ENCODE results near the gene CNPY2. TPM values are rescaled to one million over a fixed set of nuclear protein-coding genes. Genes with fewer than 3 reads are reported as not detected.
"Not testable (repeated sequence)": the region's sequence is repeated elsewhere in the genome, so short reads cannot be mapped to it uniquely, and the experiment has no call there.

CNPY2 gene
- total RNA-seq, 4 donors from 2014 or later = 33.5 to 83.5 (median 67.3) TPM

GRCh38 chr12:56282579-56282978 is 33.2 kb downstream of the CNPY2 start:
- Histone ChIP-seq H3K4me3 (no peak overlapping the region), H3K4me1 (no peaks in the 10 kb centered on the region), H3K27me3 (no peaks in the 10 kb centered on the region), H3K36me3 (no peaks in the 10 kb centered on the region), H3K9me3 (no peaks in the 10 kb centered on the region), H3K27ac (no peak overlapping the region)
- DNase-seq = no peak
- TF ChIP-seq POLR2A (IDR thresholded peaks at IDR 0.05) (no peak), CTCF (IDR thresholded peaks at IDR 0.05) (no peak)
- intact Hi-C loops (cut with DNase I; ENCODE audit: low total_unique reads) = no loop called here

DNA sequence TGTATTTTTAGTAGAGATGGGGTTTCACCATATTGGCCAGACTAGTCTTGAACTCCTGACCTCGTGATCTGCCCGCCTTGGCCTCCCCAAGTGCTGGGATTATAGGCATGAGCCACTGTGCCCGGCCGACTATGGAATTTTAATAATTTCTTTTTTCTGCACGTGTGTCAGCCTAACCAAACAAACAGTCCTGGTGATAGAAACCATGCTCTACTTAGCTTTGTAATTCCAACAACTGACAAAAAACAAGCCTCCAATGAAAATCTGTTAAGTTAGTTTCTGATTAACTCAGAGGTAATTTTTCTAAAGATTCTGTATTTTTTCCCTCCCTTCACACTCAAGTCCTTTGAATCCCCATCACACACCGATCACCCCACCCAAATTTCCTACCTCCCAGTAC is 33.8 kb downstream of the CNPY2 start:
- Histone ChIP-seq H3K36me3 (no peaks in the 10 kb centered on the region), H3K4me3 (no peak overlapping the region), H3K27me3 (no peaks in the 10 kb centered on the region), H3K4me1 (no peaks in the 10 kb centered on the region), H3K9me3 (no peaks in the 10 kb centered on the region), H3K27ac (no peak overlapping the region)
- no peak for DNase-seq
- intact Hi-C loops (cut with DNase I; ENCODE audit: low total_unique reads) = no loop called here
- TF ChIP-seq CTCF (IDR thresholded peaks at IDR 0.05) (no peak), POLR2A (IDR thresholded peaks at IDR 0.05) (no peak)

DNA sequence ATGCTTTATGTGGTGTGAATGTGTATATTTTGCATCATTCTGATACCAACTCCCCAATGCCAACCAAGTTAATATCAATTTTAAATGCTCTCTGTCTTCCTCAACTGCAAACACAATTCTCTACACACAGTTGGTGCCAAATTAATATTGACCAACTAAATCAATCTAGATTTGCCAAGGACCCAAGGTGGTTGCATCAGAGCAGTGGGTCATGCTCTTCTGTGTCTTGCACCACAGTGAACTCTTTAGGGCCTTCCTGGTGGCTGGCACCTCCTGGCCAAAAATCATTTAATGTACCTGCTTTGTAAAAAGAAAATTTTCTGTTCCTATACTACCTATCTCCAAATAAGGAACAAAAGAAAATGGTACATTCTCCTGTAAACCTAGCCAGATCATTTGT is 34.9 kb downstream of the CNPY2 start:
- intact Hi-C loops (cut with DNase I; ENCODE audit: low total_unique reads) = no loop called here
- no peak for TF ChIP-seq CTCF (IDR thresholded peaks at IDR 0.05)
- TF ChIP-seq POLR2A (IDR thresholded peaks at IDR 0.05) = no peak
- no peak for DNase-seq
- Histone ChIP-seq H3K9me3 (no peaks in the 10 kb centered on the region), H3K4me3 (no peak overlapping the region), H3K27me3 (no peaks in the 10 kb centered on the region), H3K4me1 (no peaks in the 10 kb centered on the region), H3K36me3 (no peaks in the 10 kb centered on the region), H3K27ac (no peak overlapping the region)

- intact Hi-C loops (cut with DNase I; ENCODE audit: low total_unique reads) = no loop called here
- Histone ChIP-seq H3K4me3 (no peak overlapping the region), H3K27ac (no peak overlapping the region), H3K27me3 (no peaks in the 10 kb centered on the region), H3K36me3 (no peaks in the 10 kb centered on the region), H3K9me3 (no peaks in the 10 kb centered on the region), H3K4me1 (no peaks in the 10 kb centered on the region)
- DNase-seq = no peak
- TF ChIP-seq POLR2A (IDR thresholded peaks at IDR 0.05) (no peak), CTCF (IDR thresholded peaks at IDR 0.05) (no peak)
These were observed 36.9 kb downstream of the CNPY2 start for GRCh38 chr12:56278905-56279304.

DNA sequence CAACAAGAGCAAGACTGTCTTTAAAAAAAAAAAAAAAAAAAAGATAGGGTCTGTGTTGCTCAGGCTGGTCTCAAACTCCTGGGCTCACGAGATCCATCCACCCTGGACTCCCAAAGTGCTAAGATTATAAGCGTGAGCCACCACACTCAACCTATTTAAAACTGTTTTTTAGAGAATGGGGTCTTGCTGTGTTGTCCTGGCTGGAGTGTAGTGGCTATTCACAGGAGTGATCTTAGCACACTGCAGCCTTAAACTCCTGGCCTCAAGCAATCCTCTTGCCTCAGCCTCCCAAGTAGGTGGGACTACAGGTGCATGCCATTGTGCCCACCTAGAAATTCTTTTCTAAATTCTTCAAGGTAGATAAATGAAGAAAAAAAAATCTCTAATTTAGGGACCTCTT is 41.5 kb downstream of the CNPY2 start:
- Histone ChIP-seq H3K36me3 (no peaks in the 10 kb centered on the region), H3K9me3 (no peaks in the 10 kb centered on the region), H3K4me1 (no peaks in the 10 kb centered on the region), H3K27me3 (no peaks in the 10 kb centered on the region), H3K4me3 (no peak overlapping the region), H3K27ac (no peak overlapping the region)
- TF ChIP-seq POLR2A (IDR thresholded peaks at IDR 0.05) (no peak), CTCF (IDR thresholded peaks at IDR 0.05) (no peak)
- no peak for DNase-seq
- intact Hi-C loops (cut with DNase I; ENCODE audit: low total_unique reads) = no loop called here

DNA sequence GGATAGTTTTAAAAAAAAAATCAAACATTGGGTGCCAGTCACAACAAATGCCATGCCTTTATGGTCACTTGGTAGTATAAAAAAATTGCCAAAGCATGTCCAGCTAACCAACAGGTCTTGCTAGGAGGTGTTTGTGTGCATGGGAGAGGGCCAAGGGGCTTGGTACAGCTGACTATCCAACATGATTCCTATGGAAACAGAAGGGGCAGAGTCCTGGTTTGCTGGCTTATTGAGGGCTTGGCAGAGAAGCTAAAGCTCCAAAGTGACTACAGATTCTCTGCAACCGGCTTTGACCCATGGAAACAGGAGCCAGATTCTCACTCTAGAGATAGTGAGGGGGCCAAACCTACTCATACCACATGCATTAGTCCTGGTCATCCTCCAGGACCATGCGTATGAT is 43.3 kb downstream of the CNPY2 start:
- H3K27ac ChIP-seq; H3K9me3 ChIP-seq; intact Hi-C loops (cut with DNase I; ENCODE audit: low total_unique reads); H3K27me3 ChIP-seq; H3K4me3 ChIP-seq; H3K36me3 ChIP-seq; H3K4me1 ChIP-seq; DNase-seq: not testable (repeated sequence)
